NCI-H1694 treated with DMSO at 0.1 percent for 48 hours (cell line): Measurements from ENCODE around the gene CD300LG.
"Not testable (repeated sequence)": the region's sequence is repeated elsewhere in the genome, so short reads cannot be mapped to it uniquely, and the experiment has no call there.

Source experiments
- DNase-seq: peaks from one replicate; lab custom pipeline; 2025; lab: John Stamatoyannopoulos, UW

The CD300LG gene

DNA sequence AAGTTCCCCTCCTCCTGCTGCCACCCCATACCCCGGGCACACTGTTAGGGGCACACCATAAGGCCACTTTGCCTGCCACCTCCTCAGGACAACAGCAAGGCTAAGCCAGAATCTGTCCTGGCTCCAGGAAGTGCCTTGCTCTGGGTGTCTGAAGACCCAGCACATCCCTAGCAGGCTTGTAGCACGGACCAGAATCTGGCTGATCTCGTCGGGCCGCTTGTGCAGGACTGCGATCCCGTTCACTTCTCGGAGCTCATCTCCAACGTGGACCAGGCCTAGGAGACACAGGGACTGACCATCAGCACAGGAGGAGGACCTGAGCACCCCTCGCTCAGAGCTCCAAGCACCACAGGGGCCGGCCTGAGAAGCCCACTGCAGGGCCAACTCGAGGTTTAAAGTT is 21.4 kb upstream of the CD300LG start:
- no peak for DNase-seq

DNA sequence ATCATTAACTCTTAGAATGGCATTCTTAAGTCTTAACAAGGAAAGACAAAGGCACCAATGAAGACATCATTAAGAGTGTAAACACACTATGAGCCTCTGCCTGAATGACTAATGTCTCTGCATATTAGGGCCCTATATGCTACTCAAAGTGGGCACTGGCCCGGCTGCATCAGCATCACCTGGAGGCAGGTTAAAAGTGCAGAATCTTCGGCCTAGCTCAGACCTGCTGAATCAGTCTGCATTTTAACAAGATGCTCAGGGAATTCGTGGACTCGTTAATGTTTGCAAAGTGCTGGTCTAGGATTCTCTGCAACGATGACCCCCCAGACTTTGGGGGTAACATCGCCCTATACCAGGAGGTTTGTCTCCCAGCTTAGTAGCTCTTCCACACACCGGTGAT is 20.8 kb upstream of the CD300LG start:
- DNase-seq: no peak

DNA sequence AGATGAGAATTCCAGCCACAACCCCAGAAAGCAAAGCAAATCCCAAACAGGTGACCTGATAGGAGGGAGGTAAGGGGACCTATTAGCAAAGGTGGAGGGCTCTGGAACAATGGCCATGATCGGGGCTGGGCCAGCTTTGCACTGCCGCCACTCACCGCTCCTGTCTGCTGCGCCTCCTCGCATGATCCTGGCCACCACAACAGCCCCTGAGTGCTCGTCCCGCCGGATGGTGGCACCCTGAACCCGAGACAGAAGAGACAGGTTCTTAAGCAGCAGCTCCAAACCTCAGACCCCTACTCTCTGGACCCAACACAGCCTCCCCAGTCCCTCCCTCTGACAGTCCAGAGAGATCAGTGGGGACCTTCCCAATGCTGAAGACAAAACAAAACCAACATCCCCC is 19.4 kb upstream of the CD300LG start:
- DNase-seq: no peak

DNA sequence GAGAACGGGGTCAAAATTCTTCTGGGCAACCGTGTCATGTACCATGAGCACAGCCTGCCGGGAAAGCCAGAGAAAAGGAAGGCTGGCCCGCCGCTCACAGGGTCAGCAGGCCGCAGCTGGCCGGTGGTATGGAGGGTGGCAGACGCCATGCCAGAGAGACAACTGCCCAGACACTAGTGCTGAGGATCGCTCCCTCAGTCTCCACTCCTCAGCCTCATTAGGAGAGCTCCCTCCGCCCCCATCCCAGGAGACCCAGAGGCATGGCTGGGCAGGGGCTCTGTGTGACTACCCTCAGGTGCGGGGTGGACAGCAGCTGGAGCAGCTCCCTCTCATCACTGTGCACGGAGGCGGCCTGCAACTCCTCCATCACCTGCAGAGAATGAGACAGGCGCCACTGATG is 17.2 kb upstream of the CD300LG start:
- no peak for DNase-seq

DNA sequence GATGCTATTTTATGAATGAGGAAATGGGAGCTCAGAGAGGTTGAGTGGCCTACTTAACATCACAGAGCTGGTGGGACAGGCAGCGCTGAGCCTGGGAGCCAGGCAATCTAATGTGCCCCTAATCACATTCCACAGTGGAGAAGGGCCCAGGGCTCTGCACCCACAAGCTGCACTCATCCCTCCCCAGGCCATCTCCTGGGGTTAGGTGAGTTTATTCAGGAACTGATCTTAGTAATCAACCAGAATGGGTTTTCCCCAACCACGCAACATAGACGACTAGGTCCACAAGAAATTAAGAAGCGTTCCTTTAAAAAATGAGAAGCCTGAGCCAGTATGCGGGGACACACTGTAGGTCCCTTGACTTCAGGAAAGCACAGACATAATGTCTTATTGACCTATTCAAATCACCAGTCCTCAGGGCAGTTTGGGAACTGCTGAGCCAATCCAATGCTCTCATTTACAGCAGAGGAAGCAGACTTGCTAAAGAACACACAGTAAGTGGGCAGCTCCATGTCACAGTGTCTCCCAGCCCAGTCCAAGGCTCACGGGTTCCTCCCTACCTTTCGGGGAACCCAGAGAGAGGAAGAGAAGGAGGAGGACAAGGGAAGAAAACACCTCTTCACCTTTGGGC is 16.4 kb upstream of the CD300LG start:
- no peak for DNase-seq

DNA sequence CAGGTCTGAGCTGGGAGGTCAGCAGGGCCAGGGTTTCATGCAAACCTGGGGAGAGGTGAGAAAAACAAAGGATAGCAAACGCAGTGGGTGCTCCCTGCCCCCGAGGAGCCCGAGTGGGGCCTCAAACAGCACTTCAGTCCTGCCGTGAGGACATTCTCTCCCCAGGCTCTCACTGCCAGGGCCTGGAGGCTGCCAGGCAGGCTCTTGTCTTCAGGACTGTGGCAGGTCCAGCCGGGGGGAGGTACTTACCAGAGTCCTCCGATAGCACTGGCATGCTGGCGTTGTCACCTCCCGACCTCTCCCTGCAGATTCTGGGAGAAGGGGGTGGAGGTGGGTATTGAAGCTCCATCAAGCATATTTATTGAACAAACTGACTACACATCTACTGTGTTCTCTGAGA is 15.3 kb upstream of the CD300LG start:
- no peak for DNase-seq

DNA sequence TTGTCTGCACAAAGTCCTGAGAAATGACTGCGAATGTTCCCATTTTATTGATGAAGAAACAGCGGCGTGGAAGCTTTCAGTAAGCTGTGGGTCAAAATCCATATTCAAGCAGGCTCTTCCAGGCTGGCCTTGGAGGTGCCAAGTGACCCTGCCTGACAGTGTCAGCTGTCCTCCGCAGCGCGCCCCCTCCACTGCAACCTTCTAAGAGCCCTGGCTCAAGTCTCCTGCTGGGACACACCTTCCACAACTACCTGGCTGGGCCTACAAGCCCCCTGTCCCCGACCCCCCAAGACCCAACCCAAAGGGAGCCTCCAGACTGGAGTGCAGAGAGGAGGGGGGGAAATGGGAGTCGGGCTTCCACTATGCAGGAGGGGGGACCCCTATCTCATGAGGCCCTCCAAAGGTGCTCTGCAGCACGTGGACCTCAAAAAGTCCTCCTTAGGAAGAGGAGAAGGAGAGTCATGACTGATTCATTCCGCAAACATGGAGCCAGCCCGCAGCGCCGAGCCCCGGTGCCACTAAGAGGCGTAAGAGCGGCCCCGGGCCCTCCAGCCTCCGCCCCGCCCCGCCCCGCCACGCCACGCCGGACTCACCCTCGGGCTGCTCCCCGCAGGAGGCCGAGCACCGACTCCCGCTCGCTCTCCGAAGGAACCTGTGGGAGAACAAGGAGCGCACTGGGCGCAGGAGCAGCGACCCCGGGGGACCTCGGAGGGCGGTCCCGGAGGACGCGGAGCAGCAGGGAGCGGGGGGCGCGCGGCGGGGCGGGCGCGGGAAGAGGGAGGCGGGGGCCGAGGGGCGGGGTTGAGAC is 14.6 kb upstream of the CD300LG start:
- DNase-seq: no peak

DNA sequence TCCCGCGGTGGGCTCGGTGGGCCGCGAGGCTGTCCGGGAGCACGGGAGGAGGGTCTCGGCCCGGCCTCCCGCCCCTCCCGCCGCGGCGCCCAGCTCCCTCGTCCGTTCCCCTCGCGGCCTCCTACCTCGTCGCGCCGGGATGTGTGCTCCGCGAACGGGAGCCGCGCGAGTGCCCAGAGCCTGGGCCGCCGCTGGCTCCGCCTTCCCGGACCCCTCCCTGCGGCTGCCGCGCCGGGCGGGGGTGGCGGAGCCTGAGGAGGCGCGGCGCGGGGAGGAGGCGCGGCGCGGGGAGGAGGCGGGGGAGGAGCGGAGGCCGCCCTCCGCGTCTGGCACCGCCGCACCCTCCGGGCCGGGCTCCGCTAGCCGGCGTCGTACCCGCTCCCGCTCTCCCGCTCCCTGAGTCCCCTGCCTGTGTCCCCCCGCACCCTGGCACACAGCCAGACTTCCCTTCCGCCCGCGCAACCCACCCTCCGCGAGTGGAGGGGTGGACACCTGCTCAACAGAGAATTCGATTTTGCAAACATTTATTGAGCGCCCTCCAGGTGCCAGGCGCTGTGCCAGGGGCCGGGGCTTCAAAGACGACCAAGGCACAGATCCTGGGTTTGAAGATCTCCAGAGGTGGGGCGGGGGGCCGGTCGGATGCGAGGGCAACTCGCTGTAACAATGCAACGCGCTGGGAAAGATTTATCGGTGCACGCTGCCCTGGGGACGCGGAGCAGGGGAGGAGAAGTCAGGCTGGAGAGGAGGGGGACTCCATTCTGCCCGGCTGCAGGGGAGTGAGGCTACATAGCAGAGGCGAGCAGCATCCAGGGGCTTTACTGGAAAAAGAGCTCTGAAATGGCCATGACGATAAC is 13.8 kb upstream of the CD300LG start, which contains the start of gene MPP3:
Gene MPP3, minus strand, starts transcription at position 171 of the 854 bp plus-strand sequence. CDS start 1,240 bp downstream, outside the sequence.
- DNase-seq: peak; percentile 33

DNA sequence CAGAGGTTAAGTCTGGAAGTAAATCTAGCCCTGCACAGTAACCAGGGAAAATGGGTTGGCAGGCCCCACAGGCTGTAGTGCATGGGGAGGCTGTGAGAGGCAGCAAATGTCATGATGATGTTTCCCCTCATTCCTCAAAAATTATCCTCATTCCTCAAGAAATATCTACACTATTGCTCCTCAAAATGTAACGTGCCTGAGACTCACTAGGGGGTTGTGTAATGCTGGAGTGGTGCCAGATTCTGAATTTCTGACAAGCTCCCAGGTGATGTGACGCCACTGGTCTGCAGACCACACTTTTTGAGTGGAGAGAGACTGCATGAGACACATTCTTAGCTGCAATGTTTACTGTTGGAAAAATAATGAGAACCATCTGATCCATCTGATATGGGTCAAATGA is 12.9 kb upstream of the CD300LG start:
- no peak for DNase-seq

DNA sequence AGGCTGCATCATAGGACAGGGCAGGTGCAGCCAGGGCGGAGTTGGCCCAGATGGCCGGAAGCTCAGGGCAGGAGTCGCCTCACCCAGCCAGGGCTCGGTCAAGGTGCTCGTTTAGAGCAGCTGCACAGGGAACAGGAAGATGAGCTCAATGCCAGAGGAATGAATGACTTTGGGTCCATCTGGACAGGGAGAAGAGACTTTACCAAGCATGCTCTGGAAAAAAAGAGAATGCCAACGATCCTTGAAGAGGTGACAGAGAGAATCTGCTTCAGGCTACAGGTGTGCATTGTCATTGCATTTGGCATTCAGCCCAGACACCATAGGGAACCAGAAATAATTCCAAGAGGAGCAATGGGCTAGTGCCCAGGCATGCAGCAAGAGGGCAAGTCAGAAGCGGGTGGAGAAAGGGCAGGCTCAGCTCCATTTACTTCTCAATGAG is 7.3 kb upstream of the CD300LG start:
- DNase-seq: peak; percentile 50

DNA sequence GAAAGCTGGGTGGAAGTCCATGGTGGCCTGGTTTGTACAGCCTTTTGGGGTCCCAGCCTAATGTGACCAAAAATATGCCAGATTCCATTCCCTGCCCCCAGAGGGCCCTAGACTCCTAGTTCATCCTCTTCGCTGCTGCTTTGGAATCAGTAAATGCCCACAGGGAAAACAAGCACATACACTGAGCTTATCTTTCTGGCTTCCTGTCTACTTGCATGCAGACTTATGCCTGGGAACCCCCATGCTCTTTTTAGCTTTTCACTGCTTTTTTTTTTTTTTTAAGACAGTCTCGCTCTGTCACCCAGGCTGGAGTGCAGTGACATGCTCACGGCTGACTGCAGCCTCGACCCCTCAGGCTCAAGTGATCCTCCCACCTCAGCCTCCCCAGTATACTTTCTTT is 6.2 kb upstream of the CD300LG start:
- peak; percentile 28 for DNase-seq

DNA sequence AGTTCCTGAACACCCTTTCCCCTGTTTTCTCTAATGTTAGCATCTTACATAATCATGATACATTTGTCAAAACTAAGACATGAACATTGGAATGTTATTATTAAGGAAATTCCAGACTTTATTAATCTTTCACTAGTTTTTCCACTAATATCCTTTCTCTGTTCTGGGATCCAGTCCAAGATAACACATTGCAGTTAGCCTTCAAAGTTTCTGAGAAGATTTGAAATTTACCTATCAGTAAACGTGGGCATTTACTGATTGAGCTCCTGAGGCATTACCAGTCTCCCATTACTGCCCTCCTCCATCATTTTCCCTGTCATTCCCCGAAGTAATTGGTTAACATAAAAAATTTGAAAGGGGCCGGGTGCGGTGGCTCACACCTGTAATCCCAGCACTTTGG is 5.7 kb upstream of the CD300LG start:
- DNase-seq: no peak

DNA sequence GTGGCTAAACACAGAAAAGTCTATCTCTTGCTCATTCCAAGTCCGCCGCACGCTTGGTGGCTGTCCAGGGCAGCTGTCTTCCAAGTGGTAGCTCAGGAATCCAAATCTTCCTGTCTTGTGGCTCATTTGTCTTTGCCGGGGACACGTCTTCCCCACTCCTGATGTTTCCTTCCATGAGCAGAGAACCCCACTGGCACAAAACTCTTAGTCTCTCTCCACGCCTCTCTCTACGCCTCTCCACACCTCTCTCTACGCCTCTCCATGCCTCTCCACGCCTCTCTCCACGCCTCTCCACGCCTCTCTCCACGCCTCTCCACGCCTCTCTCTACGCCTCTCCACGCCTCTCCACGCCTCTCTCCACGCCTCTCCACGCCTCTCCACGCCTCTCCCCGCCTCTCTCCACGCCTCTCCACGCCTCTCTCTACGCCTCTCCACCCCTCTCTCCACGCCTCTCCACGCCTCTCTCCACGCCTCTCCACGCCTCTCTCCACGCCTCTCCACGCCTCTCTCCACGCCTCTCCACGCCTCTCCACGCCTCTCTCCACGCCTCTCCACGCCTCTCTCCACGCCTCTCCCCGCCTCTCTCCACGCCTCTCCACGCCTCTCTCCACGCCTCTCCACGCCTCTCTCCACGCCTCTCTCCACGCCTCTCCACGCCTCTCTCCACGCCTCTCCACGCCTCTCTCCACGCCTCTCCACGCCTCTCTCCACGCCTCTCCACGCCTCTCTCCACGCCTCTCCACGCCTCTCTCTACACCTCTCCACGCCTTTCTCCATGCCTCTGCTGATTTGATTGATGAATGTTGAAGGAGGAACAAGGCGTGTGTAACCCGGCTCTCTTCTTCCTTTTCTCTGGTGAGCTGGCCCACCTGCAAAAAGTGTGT is 4.6 kb upstream of the CD300LG start:
- DNase-seq: not testable (repeated sequence)

DNA sequence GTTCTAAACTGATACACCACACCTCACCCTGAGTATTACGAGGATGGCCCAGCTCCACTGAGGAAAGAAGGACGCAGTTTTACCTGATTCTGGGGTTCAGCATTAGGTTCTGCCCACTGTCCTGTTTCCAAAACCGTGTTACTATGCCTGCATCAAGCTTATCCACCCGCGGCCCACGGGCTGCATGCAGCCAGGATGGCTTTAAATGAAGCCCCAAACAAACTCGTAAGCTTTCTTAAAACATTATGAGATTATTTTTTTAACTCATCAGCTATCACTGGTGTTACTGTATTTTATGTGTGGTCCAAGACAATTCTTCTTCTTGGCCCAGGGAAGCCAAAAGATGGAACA is 4.0 kb upstream of the CD300LG start:
- DNase-seq: no peak

DNA sequence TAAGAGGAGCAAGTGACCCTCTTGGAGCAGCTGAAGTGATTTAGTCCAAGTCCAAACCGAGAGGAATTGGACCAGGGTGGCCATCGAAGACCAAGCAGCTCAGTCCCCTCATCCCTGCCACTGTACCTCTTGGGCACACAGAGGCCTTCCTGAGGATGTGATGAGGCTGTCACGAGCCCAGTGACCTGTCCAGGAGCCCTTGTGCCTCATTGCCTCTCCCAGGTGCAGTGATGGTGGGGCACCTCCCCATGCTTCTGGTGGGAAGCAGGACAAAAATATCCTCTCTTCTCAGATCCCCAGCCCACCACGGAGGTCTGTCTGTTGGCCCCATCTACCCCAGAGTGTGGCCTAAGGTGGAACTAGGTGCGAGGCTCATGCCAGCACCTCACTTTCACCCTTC is 2.7 kb upstream of the CD300LG start:
- no peak for DNase-seq

DNA sequence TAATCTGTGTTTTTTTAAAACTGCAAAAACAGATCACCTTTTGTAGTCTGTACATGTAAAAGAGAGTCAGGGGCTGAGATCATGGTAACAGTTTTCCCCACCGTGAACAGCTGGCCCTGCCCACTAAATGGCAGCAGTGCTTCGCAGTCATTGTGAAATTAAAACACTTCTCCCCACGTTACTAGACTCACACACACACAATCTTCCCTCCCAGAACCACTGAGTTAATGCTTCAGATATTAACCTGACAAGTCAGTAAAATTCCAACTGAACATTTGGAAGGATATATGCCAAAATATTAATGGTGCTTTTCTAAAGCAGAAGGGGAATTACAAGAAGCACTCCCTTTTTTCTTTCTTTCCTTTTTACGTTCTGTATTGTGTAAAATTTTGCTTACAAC is 1.2 kb upstream of the CD300LG start:
- no peak for DNase-seq

DNA sequence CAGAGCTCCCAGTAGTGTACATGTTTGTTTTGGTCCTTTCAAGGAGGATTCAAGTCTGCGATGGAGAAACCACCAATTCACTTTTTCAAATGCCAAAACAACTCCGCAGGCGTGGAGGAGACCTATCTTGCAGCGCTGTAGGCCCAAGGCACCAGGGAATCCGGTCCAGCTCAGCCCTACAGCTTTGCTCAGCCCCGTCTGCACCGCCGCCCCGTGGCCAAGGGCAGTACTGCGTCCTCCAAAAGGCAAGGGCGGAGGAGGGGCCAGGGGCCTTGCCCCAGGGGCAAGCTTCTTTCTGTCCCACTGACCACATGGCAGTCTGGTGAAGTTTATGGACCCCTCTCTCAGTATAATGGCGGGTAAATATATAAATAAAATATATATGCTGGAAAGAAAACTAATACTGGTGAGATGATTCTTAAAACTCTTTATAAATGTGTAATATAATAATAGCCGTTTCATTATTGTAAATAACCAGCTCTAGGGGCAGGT is 709 bp upstream of the CD300LG start:
- peak; percentile 34 for DNase-seq

DNA sequence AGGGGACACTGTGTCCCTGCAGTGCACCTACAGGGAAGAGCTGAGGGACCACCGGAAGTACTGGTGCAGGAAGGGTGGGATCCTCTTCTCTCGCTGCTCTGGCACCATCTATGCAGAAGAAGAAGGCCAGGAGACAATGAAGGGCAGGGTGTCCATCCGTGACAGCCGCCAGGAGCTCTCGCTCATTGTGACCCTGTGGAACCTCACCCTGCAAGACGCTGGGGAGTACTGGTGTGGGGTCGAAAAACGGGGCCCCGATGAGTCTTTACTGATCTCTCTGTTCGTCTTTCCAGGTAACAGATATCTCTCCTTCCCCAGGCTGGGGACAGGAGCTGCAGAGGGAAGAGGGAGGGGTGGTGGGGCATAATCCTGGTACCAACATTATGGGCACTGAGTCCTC is 1.6 kb downstream of the CD300LG start:
- DNase-seq: no peak

DNA sequence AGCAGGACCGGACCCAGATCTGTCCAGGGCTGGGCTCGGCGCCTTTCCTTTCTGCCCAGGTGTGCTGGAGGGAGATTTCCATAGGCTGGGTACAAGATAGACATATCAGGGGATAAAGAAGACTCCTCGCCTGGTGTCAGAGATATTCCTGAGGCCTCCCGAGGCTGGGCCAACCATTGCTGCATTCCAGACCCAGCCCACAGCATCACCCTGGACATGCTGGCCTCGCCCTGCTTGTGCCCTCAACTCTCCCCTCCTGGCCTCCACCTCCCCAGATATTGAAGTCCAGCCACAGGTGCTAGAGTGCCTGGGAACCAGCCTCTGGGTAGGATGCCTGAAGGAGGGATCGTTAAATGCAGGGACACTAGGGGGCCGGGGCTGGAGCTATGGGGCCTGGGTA is 2.1 kb downstream of the CD300LG start:
- no peak for DNase-seq

DNA sequence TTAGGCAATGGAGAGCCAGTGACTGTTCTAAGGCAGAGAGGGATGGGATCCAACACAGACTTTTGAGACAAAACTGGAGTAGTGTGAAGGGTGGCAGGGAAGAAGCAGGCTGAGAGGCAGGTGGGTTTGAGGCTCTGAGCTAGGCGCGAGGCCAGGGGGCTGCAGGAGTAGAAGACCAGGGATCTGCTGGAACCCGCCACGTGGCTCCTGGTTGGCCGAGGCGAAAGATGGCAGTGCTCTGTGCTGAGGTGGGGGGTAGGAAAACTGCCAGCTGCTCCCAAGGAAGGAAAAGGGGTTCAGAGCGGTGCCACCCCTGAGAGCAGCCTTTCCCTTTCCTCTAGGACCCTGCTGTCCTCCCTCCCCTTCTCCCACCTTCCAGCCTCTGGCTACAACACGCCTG is 5.6 kb downstream of the CD300LG start:
- no peak for DNase-seq

DNA sequence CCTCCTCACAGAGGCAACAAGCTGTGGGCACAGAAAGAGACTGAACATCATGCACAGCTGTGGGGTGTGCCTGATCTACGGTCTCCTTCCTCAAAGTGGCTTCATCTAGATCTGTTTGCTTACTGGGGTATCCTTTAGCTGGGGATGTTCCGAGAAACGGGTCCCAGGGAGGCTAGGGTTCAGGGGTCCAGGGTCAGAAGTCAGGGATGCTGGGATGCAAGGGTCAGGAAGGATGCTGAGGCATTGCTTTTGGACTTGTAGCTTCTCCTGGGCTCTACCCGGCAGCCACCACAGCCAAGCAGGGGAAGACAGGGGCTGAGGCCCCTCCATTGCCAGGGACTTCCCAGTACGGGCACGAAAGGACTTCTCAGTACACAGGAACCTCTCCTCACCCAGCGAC is 6.6 kb downstream of the CD300LG start:
- no peak for DNase-seq

DNA sequence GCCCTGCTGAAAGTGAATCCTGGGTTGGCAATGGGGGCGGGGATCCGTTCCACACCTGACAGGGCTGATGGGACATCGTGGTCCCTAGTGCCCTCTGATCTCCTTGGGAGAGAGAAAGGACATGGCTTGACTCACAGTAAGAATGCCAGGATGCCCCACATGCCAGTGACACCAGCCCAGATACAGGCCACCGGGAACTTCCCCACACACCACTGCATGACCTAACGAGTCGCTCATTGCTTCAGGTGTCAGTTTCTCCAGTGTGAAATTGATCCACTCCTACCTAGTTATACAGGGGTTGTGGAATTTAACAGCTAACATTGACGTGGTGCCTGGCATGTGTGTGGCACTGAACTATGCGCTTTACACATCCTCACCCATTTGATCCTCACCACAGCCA is 7.5 kb downstream of the CD300LG start:
- no peak for DNase-seq
